Muscle of leg (tissue), 11 donors: ENCODE results near the gene RPL36. TPM values are rescaled to one million over a fixed set of nuclear protein-coding genes. Genes with fewer than 3 reads are reported as not detected.
A peak's percentile ranks its signal among the peaks of the same experiment; 100 is the strongest.

ENCODE experiments used
- DNase-seq: peaks from one replicate; pipeline ENCODE4 v3.0.0; 2013
- H3K27ac ChIP-seq: one replicate; pipeline ENCODE4 v1.5.1; 2013; ENCODE audit warnings: mild to moderate bottlenecking, low read length, control low read depth
- H3K27me3 ChIP-seq: one replicate; pipeline ENCODE4 v1.6.1; 2013; ENCODE audit warnings: low read length; ENCODE audit not compliant: control insufficient read depth, insufficient read depth
- H3K36me3 ChIP-seq: one replicate; pipeline ENCODE4 v1.6.1; 2013; ENCODE audit warnings: low read length; ENCODE audit not compliant: control insufficient read depth, insufficient read depth
- H3K4me1 ChIP-seq: one replicate; pipeline ENCODE4 v1.6.1; 2013; ENCODE audit warnings: low read length; ENCODE audit not compliant: control insufficient read depth, insufficient read depth
- H3K4me3 ChIP-seq: one replicate; pipeline ENCODE4 v1.5.1; 2013; ENCODE audit warnings: low read length, control low read depth
- H3K9me3 ChIP-seq: replicated peaks from 2 replicates; pipeline ENCODE4 v1.6.1; 2013; ENCODE audit warnings: low read depth, low read length; ENCODE audit not compliant: control insufficient read depth
- WGBS: methylation state at CpG from one replicate; pipeline ENCODE4 v1.1.5; 2013; ENCODE audit warnings: missing lambda C conversion rate; ENCODE audit not compliant: insufficient coverage; 5-methylcytosine and 5-hydroxymethylcytosine counted together
- polyA plus RNA-seq, 8 donors: library from polyadenylated mRNA; unstranded; fragments of 120-200 nt; gene quantifications; one replicate each; pipeline versions ENCODE4 v1.2.1 to v1.2.3, GENCODE V29; 2013; ENCODE audit warnings: inconsistent platforms in 1 of 8, low replicate concordance in 1 of 8; ENCODE audit not compliant: insufficient read length in 8 of 8, insufficient read depth in 1 of 8
- total RNA-seq: library from RNA; stranded (reverse); fragments of 120-200 nt; gene quantifications from one replicate; pipeline ENCODE4 v1.2.4, GENCODE V29; 2013

RPL36 gene
- total and polyA plus RNA-seq, 9 donors, result 1,213 to 1,960 (median 1,387) TPM

DNA sequence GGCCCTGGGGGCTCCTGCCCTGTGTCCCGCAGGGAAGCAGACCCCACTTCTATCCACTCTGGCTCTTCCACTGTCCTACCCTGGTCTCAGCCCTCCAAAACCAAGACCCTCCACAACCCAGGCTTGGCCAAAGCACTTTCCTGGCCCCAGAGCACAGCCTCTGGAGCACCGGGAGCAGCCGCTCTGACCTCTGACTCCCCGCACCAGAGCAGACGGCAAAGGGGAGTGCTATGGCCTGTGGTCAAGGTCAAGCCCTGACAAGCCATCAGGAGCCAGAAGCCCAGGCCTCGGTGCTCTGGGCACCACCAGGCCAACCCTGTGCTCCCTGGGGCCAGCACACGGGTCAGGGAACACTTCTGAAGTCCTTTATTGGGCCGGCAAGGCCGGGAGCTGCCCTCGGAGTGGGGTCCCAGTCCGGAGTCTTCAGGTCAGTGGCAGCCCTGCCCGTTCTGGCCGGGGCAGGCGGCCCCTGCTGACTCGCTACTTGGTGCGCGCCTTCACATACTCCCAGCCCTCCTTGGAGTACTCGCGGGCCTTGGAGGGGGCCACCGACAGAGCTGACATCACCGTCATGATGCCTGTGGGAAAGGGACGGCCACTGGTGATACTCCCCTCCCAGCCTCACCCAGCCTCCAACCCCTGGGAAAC is 11.9 kb upstream of the RPL36 start:
- Histone ChIP-seq H3K9me3 (no peaks in the 10 kb centered on the region), H3K27ac (peak overlapping the region; percentile 96), H3K27me3 (no peaks in the 10 kb centered on the region), H3K4me1 (peaks cover 55% of the 10 kb centered on the region), H3K36me3 (peaks cover 10% of the 10 kb centered on the region), H3K4me3 (no peak overlapping the region)
- no peak for DNase-seq
- WGBS, result 79% methylated on average over 14 of the region's 22 CpGs

DNA sequence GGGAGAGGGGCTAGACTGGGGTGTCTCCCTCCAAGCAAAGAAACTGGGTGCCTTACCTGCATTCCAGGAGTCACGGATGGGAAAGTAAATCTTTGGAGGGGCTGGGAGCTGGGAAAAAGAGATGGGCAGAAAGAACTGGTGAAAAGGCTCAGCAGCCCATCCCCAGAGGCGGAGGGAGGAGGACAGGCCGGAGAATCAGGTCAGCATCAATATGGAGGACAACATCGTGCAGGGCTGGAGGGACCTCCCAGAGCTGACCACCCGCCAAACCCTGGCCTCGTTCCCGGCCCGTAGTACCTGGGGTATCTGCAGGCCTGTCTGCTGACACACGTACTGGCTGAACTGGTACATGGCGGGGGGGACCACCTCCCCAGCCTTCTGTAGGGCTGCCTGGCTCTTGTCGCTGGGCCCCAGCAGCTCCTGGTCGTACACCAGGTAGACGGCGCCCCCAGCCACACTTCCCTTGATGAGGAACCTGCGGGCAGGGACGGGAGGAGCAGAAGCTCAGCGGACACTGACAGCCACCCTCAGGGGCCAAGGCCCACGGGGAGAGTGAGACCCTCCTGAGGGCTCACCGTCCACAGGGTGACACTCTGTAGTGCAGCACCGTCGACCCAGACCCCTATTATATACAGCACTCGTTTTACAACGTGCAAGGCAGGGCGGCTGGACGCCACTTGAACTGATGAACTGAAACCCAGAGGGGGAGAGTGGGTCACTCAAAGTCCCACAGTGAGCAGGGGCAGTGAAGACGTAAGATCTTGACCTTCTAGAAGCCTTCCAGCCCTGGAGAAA is 10.6 kb upstream of the RPL36 start:
- peak overlapping the region; percentile 96 for H3K27ac ChIP-seq
- H3K36me3 ChIP-seq, result peaks cover 10% of the 10 kb centered on the region
- peaks cover 55% of the 10 kb centered on the region for H3K4me1 ChIP-seq
- H3K27me3 ChIP-seq, result no peaks in the 10 kb centered on the region
- peak overlapping the region; percentile 88 for H3K4me3 ChIP-seq
- 29% methylated on average over 19 of the region's 26 CpGs for WGBS
- H3K9me3 ChIP-seq, result no peaks in the 10 kb centered on the region
- no peak for DNase-seq

DNA sequence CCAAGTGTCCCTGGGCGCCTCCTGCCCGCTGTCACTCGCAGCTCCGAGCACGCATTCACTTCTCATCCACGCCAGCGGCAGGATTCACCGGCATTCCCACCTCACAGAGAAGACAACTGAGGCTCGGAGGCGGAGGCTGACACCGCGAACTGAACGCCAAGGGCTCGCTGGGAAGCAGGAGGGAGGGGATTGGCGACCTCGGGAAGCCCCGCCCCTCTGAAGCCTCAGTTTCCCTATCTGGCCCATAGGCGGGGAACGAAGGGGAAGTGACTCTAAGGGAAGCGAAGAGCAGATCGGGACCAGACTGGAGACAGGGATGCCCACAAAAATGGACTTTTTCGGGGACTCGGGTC is 10.0 kb upstream of the RPL36 start:
- peak overlapping the region; percentile 88 for H3K4me3 ChIP-seq
- H3K27me3 ChIP-seq, result no peaks in the 10 kb centered on the region
- WGBS, result 0% methylated on average over 15 of the region's 23 CpGs
- no peak for DNase-seq
- H3K9me3 ChIP-seq, result no peaks in the 10 kb centered on the region
- H3K4me1 ChIP-seq, result peaks cover 50% of the 10 kb centered on the region
- peaks cover 10% of the 10 kb centered on the region for H3K36me3 ChIP-seq
- H3K27ac ChIP-seq, result peak overlapping the region; percentile 96

DNA sequence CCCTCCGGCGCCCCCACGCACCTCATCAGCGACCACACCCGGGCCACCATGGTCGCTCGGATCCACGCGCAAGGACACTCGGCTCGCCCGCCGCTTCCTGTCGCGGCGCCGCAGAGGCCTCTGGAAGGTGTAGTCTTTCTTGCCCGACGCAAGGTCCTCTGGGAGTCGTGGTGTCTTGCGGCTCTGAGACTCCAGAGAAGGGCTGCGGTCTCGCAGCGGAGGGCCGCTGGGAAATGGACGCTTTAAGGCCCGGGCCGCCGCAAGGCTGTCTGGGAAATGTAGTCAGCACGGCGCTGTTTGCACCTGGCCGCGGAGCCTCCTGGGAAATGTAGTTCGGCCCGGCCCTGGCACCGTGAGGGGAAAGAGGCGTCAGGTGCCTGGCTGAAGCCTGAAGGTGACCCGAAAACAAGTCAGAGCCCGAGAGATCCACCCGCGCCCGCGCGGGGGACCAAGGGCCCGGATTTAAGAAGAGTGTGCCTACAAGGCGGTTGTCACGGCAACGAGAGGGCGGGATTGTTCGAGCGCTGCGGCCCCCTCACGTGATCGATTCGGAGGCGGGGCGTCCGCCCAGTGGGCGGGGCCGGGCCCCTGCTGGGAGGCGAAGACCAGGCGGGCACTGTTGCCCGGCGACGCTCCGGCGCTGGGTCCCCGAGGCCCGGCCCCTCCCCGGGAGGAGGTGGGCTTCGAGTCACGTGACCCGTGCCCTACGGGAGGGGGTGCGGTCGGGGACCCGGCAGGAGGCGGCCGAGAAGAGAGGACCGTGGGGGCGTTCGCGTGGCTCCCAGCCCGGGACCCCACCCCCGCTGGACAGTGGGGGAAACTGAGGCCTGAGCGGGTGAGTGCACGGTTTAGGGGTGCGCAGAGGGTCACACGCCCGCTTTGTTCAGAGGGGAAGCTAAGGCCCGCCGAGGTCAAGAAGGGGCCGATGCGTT is 9.4 kb upstream of the RPL36 start, which contains the start of the genes HSD11B1L and MICOS13:
TSS of gene HSD11B1L (plus strand) at position 591 of the 932 bp plus-strand sequence. CDS start 3,806 bp downstream, outside the sequence.
TSS of gene MICOS13 (minus strand) at position 80 of the 932 bp plus-strand sequence. CDS start at position 50, 30 bp downstream.
- Histone ChIP-seq H3K4me1 (peaks cover 44% of the 10 kb centered on the region), H3K27ac (peak within 1 kb of the TSS; percentile 96), H3K4me3 (peak within 1 kb of the TSS; percentile 88), H3K9me3 (no peaks in the 10 kb centered on the region), H3K27me3 (no peaks in the 10 kb centered on the region), H3K36me3 (peaks cover 10% of the 10 kb centered on the region)
- peak; percentile 100 for DNase-seq
- under 1% methylated on average over 93 of the region's 94 CpGs for WGBS

DNA sequence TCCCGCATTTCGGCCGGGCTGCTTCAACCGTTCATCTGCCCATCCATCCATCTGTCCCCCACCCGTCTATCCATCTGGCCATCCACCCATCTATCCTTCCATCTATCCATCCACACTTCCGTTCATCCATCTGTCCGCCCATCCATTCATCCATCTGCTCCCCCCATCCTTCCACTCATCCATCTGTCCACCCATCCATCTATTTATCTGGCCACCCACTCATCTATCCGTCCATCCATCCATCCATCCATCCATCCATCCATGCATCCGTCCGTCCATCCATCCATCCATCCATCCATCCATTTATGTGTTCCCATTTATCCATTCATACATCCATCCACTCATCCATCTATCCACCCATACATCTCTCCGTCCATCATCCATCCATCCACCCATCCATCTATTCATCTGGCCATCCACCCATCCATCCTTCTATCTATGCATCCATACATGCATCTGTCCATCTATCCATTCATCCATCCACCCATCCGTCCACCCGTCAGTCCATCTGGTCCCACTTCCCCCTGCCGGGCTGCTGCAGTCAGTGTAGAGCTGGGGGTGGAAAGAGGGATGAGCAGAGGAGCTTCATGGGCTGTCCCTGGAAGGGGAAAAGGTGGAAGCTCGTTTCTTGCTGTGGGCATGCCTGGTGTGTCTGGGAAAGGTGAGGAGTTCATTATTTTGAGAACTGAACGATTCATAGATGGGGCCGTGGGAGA is 8.5 kb upstream of the RPL36 start:
- 53% methylated on average over 14 of the region's 17 CpGs for WGBS

DNA sequence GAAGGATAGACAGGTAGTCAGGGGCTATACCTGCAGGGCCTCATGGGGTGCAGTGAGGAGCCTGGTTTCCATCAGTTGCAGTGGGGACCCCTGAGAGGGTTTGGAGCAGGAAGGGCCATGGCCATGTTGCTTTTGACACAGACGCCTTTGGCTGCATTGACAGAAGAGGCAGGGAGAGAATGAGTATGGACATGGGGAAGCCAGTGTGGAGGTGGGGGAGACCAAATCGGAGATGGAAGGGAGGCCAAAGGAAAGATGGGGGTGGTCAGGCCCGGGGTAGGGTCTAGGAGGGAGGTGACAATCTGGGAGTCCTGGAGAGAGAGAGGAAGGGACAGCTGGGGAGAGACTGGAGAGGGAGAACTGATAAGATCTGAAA is 8.0 kb upstream of the RPL36 start:
- H3K36me3 ChIP-seq, result peaks cover 10% of the 10 kb centered on the region
- H3K4me1 ChIP-seq, result peaks cover 38% of the 10 kb centered on the region
- H3K27ac ChIP-seq, result no peak overlapping the region
- H3K27me3 ChIP-seq, result no peaks in the 10 kb centered on the region
- 89% methylated on average over 3 of the region's 3 CpGs for WGBS
- no peak for DNase-seq
- H3K4me3 ChIP-seq, result no peak overlapping the region
- H3K9me3 ChIP-seq, result no peaks in the 10 kb centered on the region

More for the DNA sequence above, 8.5 kb upstream of the RPL36 start:
- no peak for DNase-seq
- Histone ChIP-seq H3K27ac (no peak overlapping the region), H3K36me3 (peaks cover 10% of the 10 kb centered on the region), H3K27me3 (no peaks in the 10 kb centered on the region), H3K9me3 (no peaks in the 10 kb centered on the region), H3K4me3 (peak overlapping the region; percentile 88), H3K4me1 (peaks cover 42% of the 10 kb centered on the region)

DNA sequence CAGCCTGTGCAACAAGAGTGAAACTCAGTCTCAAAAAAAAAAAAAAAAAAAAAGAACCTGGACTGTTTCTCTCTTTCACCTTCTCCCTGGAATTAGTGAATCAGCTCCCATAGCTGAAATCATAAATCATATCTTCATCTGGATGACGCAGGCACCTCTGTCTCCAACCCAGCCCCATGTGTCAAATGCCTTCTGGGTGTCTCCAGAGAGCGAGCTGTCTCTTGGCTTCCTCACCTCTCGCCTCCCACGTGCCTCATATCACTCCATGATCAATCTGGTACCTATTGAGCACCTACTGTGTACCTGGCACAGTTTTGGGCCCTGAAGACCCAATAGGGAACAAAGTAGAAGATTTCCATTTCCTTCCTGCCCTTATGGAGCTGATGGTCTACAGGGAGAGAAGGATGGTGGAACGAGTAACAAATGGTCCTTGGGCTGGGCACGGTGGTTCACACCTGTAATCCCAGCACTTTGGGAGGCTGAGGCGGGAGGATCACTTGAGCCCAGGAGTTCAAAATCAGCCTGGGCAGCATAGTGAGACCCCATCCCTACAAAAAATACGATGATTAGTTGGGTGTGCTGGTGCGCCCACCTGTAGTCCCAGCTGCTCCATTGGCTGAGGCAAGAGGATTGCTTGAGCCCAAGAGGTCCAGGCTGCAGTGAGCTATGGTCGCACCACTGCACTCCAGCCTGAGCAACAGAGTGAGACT is 6.8 kb upstream of the RPL36 start:
- no peak for DNase-seq
- Histone ChIP-seq H3K27ac (no peak overlapping the region), H3K4me1 (peaks cover 30% of the 10 kb centered on the region), H3K9me3 (no peaks in the 10 kb centered on the region), H3K4me3 (no peak overlapping the region), H3K36me3 (peaks cover 1% of the 10 kb centered on the region), H3K27me3 (no peaks in the 10 kb centered on the region)
- 84% methylated on average over 8 of the region's 10 CpGs for WGBS

DNA sequence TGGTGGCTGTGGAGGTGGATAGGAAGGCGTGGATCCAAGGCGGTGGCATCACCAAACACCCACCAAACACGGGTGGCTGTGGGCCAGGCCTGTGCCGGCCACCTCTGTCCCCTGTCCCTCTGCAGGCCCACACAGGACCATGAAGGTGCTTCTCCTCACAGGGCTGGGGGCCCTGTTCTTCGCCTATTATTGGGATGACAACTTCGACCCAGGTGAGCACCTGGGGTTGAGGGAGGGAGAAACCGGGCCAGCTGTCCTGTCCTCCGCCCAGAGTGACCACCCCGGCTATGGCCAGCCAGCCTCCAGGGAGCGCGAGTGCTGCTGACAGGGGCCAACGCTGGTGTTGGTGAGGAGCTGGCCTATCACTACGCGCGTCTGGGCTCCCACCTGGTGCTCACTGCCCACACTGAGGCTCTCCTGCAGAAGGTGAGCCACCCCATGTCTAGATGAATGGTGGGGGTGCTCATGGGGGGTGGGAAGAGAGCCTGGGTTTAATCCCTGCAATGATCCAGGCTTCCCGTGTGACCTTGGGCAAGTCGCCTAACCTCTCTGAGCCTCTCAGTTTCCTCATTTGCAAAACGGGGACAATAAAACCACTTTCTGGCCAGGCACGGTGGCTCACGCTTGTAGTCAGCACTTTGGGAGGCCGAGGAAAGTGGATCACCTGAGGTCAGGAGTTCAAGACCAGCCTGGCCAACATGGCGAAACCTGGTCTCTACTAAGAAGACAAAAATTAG is 5.2 kb upstream of the RPL36 start:
- H3K36me3 ChIP-seq, result no peaks in the 10 kb centered on the region
- H3K27ac ChIP-seq, result no peak overlapping the region
- 92% methylated on average over 14 of the region's 22 CpGs for WGBS
- no peak overlapping the region for H3K4me3 ChIP-seq
- H3K4me1 ChIP-seq, result peaks cover 22% of the 10 kb centered on the region
- H3K27me3 ChIP-seq, result no peaks in the 10 kb centered on the region
- DNase-seq, result no peak
- H3K9me3 ChIP-seq, result no peaks in the 10 kb centered on the region

DNA sequence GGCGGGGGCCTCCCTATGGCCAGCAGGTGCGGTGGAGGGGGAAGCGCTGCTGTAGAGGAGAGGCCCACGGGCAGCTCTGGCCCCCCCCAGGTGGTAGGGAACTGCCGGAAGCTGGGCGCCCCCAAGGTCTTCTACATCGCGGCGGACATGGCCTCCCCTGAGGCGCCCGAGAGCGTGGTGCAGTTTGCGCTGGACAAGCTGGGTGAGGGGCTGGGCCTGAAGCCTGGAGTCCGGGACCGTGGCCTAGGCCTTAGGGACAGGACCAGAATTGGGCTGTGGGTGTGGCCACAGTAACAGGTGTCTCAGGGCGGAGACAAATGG is 3.8 kb upstream of the RPL36 start:
- Histone ChIP-seq H3K4me1 (peaks cover 24% of the 10 kb centered on the region), H3K27ac (peak overlapping the region; percentile 73), H3K4me3 (peak overlapping the region; percentile 43), H3K36me3 (no peaks in the 10 kb centered on the region), H3K27me3 (no peaks in the 10 kb centered on the region), H3K9me3 (no peaks in the 10 kb centered on the region)
- DNase-seq, result no peak
- WGBS, result 19% methylated on average over 13 of the region's 16 CpGs
